MCF 10A (cell line): ENCODE data around the gene RPL36AL. TPM values are rescaled to one million over a fixed set of nuclear protein-coding genes. Genes with fewer than 3 reads are reported as not detected.

Experiments
- BruUV-seq: library from RNA; stranded (reverse); fragments of 400-500 nt; replicated peaks from 2 replicates; lab custom pipeline; 2021; lab: Mats Ljungman, UMichigan
- CTCF ChIA-PET: fragments of 300-600 bp; sonication (Branson Sonifier 250); formaldehyde crosslinking; extraction: SDS; loops from one replicate; lab custom pipeline; 2021; ENCODE audit warnings: antibody characterized with exemption, inconsistent platforms; lab: Yijun Ruan, JAX
- POLR2A ChIA-PET: fragments of 300-600, 350-650 bp; sonication (Branson Sonifier 250); formaldehyde crosslinking; extraction: SDS; loops from one replicate; lab custom pipeline; 2020; ENCODE audit warnings: antibody characterized with exemption, inconsistent platforms; lab: Yijun Ruan, JAX
- DNase-seq: peaks from one replicate; pipeline ENCODE4 v3.0.0-alpha.2; 2018; ENCODE audit not compliant: unreplicated experiment
- H3K27ac Mint-ChIP-seq: one replicate; pipeline ENCODE4 v1.8.0; 2022; ENCODE audit warnings: mild to moderate bottlenecking, low read depth, mixed read lengths; ENCODE audit not compliant: unreplicated experiment
- H3K27me3 Mint-ChIP-seq: one replicate; pipeline ENCODE4 v1.8.0; 2022; ENCODE audit warnings: mixed read lengths; ENCODE audit not compliant: insufficient read depth, unreplicated experiment
- H3K36me3 Mint-ChIP-seq: one replicate; pipeline ENCODE4 v1.8.0; 2022; ENCODE audit warnings: mild to moderate bottlenecking, moderate library complexity, mixed read lengths; ENCODE audit not compliant: insufficient read depth, unreplicated experiment
- H3K4me1 Mint-ChIP-seq: one replicate; pipeline ENCODE4 v1.8.0; 2022; ENCODE audit warnings: mixed read lengths; ENCODE audit not compliant: insufficient read depth, unreplicated experiment
- H3K4me3 Mint-ChIP-seq: one replicate; pipeline ENCODE4 v1.8.0; 2022; ENCODE audit warnings: mild to moderate bottlenecking, moderate library complexity, mixed read lengths; ENCODE audit not compliant: unreplicated experiment
- H3K9me3 Mint-ChIP-seq: one replicate; pipeline ENCODE4 v1.8.0; 2022; ENCODE audit warnings: mixed read lengths; ENCODE audit not compliant: unreplicated experiment
- intact Hi-C: fragments of 100-400 bp; cut with micrococcal nuclease; formaldehyde crosslinking; loops from 2 replicates; pipeline ENCODE4 v1.14.1; 2022
- total RNA-seq: library from RNA; stranded (reverse); gene quantifications from 2 replicates; pipeline ENCODE4 v1.2.3, GENCODE V29; 2022
- TF ChIP-seq, protein P1 (sequence below): fragments of 200-600 bp; IDR thresholded peaks from one replicate; pipeline ENCODE4 v1.8.0; 2022; ENCODE audit warnings: antibody characterized with exemption, mild to moderate bottlenecking; ENCODE audit not compliant: unreplicated experiment

The RPL36AL gene
- total RNA-seq, 1 experiment from 2014 or later, result 257 TPM

GRCh38 chr14:49614196-49614595 is 6.2 kb downstream of the RPL36AL start:
- no TSS peak for BruUV-seq
- Mint-ChIP-seq H3K27ac (peak overlapping the region; percentile 26), H3K4me1 (peaks cover 18% of the 10 kb centered on the region), H3K4me3 (no peak overlapping the region), H3K9me3 (no peaks in the 10 kb centered on the region), H3K36me3 (peaks cover 55% of the 10 kb centered on the region), H3K27me3 (no peaks in the 10 kb centered on the region)
- no peak for DNase-seq
- CTCF ChIA-PET, result interaction anchor here (1.4 kb wide), 1 partner anchor 12 kb away, joined by 9 read pairs; no protein-coding TSS in a partner anchor
- POLR2A ChIA-PET, result interaction anchor here (1.0 to 1.8 kb wide), 2 partner anchors 20 to 28 kb away, joined by 4 to 7 read pairs; partner anchors contain the start of gene RPS29
- intact Hi-C loops, result no loop called here
- TF ChIP-seq, protein P1, sequence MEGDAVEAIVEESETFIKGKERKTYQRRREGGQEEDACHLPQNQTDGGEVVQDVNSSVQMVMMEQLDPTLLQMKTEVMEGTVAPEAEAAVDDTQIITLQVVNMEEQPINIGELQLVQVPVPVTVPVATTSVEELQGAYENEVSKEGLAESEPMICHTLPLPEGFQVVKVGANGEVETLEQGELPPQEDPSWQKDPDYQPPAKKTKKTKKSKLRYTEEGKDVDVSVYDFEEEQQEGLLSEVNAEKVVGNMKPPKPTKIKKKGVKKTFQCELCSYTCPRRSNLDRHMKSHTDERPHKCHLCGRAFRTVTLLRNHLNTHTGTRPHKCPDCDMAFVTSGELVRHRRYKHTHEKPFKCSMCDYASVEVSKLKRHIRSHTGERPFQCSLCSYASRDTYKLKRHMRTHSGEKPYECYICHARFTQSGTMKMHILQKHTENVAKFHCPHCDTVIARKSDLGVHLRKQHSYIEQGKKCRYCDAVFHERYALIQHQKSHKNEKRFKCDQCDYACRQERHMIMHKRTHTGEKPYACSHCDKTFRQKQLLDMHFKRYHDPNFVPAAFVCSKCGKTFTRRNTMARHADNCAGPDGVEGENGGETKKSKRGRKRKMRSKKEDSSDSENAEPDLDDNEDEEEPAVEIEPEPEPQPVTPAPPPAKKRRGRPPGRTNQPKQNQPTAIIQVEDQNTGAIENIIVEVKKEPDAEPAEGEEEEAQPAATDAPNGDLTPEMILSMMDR, result no peak

DNA sequence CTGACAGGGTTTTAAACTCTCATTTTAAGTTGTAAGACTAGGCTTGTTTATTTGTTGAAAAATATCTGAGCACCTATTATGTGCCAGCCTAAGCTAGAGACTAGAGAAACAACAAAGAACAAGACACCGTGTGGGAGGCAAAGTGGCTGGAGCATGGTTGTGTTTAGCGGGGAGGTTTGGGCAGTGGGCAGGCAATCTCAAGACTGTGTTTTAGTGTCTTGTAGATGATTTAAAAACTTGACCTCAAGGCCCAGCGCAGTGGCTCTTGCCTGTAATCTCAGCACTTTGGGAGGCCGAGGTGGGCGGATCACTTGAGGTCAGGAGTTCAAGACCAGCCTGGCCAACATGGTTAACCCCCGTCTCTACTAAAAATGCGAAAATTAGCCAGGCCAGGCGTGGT is 7.8 kb downstream of the RPL36AL start:
- peaks cover 42% of the 10 kb centered on the region for H3K36me3 Mint-ChIP-seq
- peaks cover 6% of the 10 kb centered on the region for H3K4me1 Mint-ChIP-seq
- BruUV-seq, result no TSS peak
- no peaks in the 10 kb centered on the region for H3K27me3 Mint-ChIP-seq
- intact Hi-C loops, result no loop called here
- DNase-seq, result no peak
- H3K27ac Mint-ChIP-seq, result no peak overlapping the region
- POLR2A ChIA-PET, result interaction anchor here (1.0 to 1.1 kb wide), 2 partner anchors 8 to 26 kb away, joined by 3 to 7 read pairs; partner anchors contain the start of genes MGAT2, RPL36AL and RPS29
- H3K9me3 Mint-ChIP-seq, result no peaks in the 10 kb centered on the region
- TF ChIP-seq, protein P1, result no peak
- H3K4me3 Mint-ChIP-seq, result no peak overlapping the region
- CTCF ChIA-PET, result interaction anchor here (1.0 to 1.4 kb wide), 2 partner anchors 10 to 25 kb away, joined by 4 to 9 read pairs; no protein-coding TSS in a partner anchor

DNA sequence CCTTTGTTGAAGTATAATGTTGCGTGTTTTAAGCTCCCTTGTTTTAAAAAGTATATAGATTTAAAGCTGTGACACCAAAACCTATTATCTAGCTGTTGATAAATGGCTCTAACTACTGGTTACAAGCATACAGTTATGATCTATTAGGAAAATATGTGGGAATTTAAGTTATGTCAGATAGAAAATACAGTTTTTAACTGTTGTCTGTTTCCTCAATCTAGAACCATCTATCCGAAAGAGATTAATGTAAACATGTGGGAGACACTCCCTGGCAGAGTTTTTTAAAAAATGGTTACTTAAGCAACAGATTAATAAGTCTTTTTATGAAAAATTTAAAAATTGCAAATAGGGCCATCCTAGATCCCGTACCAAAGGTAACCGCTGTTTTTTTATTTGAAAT is 8.2 kb downstream of the RPL36AL start:
- peaks cover 2% of the 10 kb centered on the region for H3K4me1 Mint-ChIP-seq
- no peak overlapping the region for H3K4me3 Mint-ChIP-seq
- ChIA-PET POLR2A (interaction anchor here (1.0 to 1.1 kb wide), 2 partner anchors 8 to 26 kb away, joined by 3 to 7 read pairs; partner anchors contain the start of genes MGAT2, RPL36AL and RPS29), CTCF (interaction anchor here (1.0 kb wide), 1 partner anchor 25 kb away, joined by 4 read pairs; no protein-coding TSS in a partner anchor)
- no peak overlapping the region for H3K27ac Mint-ChIP-seq
- BruUV-seq, result no TSS peak
- no peaks in the 10 kb centered on the region for H3K27me3 Mint-ChIP-seq
- TF ChIP-seq, protein P1, result no peak
- H3K36me3 Mint-ChIP-seq, result peaks cover 42% of the 10 kb centered on the region
- intact Hi-C loops, result no loop called here
- no peaks in the 10 kb centered on the region for H3K9me3 Mint-ChIP-seq
- no peak for DNase-seq

DNA sequence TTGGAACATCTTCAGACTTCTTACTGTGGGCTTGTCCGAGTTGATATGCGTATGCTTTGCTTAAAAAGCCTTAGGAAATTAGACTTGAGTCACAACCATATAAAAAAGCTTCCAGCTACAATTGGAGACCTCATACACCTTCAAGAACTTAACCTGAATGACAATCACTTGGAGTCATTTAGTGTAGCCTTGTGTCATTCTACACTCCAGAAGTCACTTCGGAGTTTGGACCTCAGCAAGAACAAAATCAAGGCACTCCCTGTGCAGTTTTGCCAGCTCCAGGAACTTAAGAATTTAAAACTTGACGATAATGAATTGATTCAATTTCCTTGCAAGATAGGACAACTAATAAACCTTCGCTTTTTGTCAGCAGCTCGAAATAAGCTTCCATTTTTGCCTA is 12.8 kb downstream of the RPL36AL start:
- Mint-ChIP-seq H3K9me3 (no peaks in the 10 kb centered on the region), H3K4me3 (no peak overlapping the region), H3K4me1 (no peaks in the 10 kb centered on the region), H3K36me3 (peaks cover 31% of the 10 kb centered on the region), H3K27ac (no peak overlapping the region), H3K27me3 (no peaks in the 10 kb centered on the region)
- POLR2A ChIA-PET, result interaction anchor here (1.0 to 1.9 kb wide), 3 partner anchors 9 to 21 kb away, joined by 4 to 7 read pairs (median 7); partner anchors contain the start of genes LRR1 and RPL36AL
- CTCF ChIA-PET, result interaction anchor here (2.3 kb wide), 1 partner anchor 20 kb away, joined by 6 read pairs; no protein-coding TSS in a partner anchor
- intact Hi-C loops, result no loop called here
- DNase-seq, result no peak
- TF ChIP-seq, protein P1, result no peak
- no TSS peak for BruUV-seq
